Measurements from ENCODE around the gene MBTD1.
A peak's percentile ranks its signal among the peaks of the same experiment; 100 is the strongest.
"Not testable (repeated sequence)": the region's sequence is repeated elsewhere in the genome, so short reads cannot be mapped to it uniquely, and the experiment has no call there.

MBTD1 gene

GRCh38 chr17:51269991-51270390, 10.1 kb upstream of the MBTD1 start:
- peaks cover 48% of the 10 kb centered on the region for H3K36me3 ChIP-seq (ENCODE audit: insufficient read depth, low read length)

GRCh38 chr17:51264466-51264865, 4.6 kb upstream of the MBTD1 start:
- H3K9me3 ChIP-seq (replicated peaks; ENCODE audit: low read length); H3K4me1 ChIP-seq (ENCODE audit: control insufficient read depth, insufficient read depth, low read length): not testable (repeated sequence)

More at GRCh38 chr17:51269991-51270390, 10.1 kb upstream of the MBTD1 start:
- Histone ChIP-seq H3K4me3 (ENCODE audit: low read length) (no peak overlapping the region), H3K27me3 (ENCODE audit: control insufficient read depth, insufficient read depth, low read length) (no peaks in the 10 kb centered on the region), H3K9ac (ENCODE audit: low read depth, low read length) (no peak overlapping the region), H3K9me3 (replicated peaks; ENCODE audit: low read length) (no peaks in the 10 kb centered on the region), H3K4me1 (ENCODE audit: control insufficient read depth, insufficient read depth, low read length) (peaks cover 3% of the 10 kb centered on the region), H3K4me2 (ENCODE audit: low read length) (no peak overlapping the region)

DNA sequence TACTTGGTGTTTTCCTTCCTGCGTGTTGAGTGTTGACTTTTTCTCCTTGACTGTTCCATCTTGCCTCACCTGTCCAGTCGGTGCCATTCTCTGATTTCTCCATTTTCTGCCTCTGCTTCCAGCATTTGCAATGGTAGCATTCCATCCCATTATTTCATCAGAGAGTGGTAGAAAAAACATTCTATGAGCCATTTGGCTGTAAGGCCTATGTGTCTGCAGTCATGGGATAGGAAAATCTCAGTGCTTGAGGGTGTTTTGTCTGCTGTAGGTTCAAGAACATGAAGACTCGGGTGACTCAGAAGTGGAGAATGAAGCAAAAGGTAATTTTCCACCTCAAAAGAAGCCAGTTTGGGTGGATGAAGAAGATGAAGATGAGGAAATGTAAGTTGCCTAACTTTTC, 3.2 kb upstream of the MBTD1 start:
- no peaks in the 10 kb centered on the region for H3K27me3 ChIP-seq (ENCODE audit: control insufficient read depth, insufficient read depth, low read length)
- H3K4me1 ChIP-seq (ENCODE audit: control insufficient read depth, insufficient read depth, low read length): peaks cover 15% of the 10 kb centered on the region
- peaks cover 31% of the 10 kb centered on the region for H3K36me3 ChIP-seq (ENCODE audit: insufficient read depth, low read length)
- no peak overlapping the region for H3K4me3 ChIP-seq (ENCODE audit: low read length)
- H3K9ac ChIP-seq (ENCODE audit: low read depth, low read length): no peak overlapping the region
- H3K4me2 ChIP-seq (ENCODE audit: low read length): no peak overlapping the region
- no peaks in the 10 kb centered on the region for H3K9me3 ChIP-seq (replicated peaks; ENCODE audit: low read length)

More at GRCh38 chr17:51264466-51264865, 4.6 kb upstream of the MBTD1 start:
- H3K4me3 ChIP-seq (ENCODE audit: low read length); H3K27me3 ChIP-seq (ENCODE audit: control insufficient read depth, insufficient read depth, low read length); H3K4me2 ChIP-seq (ENCODE audit: low read length); H3K9ac ChIP-seq (ENCODE audit: low read depth, low read length): not testable (repeated sequence)
- peaks cover 43% of the 10 kb centered on the region for H3K36me3 ChIP-seq (ENCODE audit: insufficient read depth, low read length)

GRCh38 chr17:51261024-51261963, 1.4 kb upstream of the MBTD1 start:
- Histone ChIP-seq H3K4me1 (ENCODE audit: control insufficient read depth, insufficient read depth, low read length) (peaks cover 21% of the 10 kb centered on the region), H3K27me3 (ENCODE audit: control insufficient read depth, insufficient read depth, low read length) (no peaks in the 10 kb centered on the region), H3K4me3 (ENCODE audit: low read length) (peak overlapping the region; percentile 96), H3K9me3 (replicated peaks; ENCODE audit: low read length) (no peaks in the 10 kb centered on the region), H3K9ac (ENCODE audit: low read depth, low read length) (peak overlapping the region; percentile 98), H3K36me3 (ENCODE audit: insufficient read depth, low read length) (peaks cover 18% of the 10 kb centered on the region), H3K4me2 (ENCODE audit: low read length) (peak overlapping the region; percentile 93)

DNA sequence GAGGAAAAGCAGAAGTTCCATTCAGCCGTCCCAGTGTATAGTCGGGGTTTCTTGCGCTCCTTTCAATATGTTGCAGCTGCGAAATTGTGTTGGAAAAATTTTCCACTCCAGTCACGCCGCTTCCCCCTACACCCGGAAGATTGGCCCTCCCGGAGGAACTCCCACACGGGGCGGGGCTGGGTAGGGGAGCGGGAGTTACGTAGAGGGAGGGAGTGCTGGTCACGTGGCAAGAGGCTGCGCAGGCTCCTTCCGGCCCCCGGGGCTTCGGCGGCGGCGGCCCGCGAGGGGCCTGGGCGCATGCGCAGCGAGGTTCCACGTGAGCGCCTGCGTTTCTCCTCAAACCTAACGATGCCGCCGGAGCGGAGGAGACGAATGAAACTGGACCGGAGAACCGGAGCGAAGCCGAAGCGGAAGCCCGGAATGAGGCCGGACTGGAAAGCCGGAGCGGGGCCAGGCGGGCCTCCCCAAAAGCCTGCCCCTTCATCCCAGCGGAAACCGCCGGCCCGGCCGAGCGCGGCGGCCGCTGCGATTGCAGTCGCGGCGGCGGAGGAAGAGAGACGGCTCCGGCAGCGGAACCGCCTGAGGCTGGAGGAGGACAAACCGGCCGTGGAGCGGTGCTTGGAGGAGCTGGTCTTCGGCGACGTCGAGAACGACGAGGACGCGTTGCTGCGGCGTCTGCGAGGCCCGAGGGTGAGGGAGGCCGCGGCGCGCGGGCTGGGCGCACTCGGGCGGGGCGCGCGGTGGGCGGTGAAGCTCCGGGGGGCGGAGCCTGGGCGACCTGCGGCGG, 581 bp upstream of the MBTD1 start, which contains the start of gene UTP18:
UTP18 (plus strand) TSS at position 310 of the 787 bp plus-strand sequence; CDS start at position 349, 39 bp downstream.
- H3K36me3 ChIP-seq (ENCODE audit: insufficient read depth, low read length): peaks cover 12% of the 10 kb centered on the region
- peak within 1 kb of the TSS; percentile 96 for H3K4me3 ChIP-seq (ENCODE audit: low read length)
- H3K4me2 ChIP-seq (ENCODE audit: low read length): peak within 1 kb of the TSS; percentile 93
- no peaks in the 10 kb centered on the region for H3K27me3 ChIP-seq (ENCODE audit: control insufficient read depth, insufficient read depth, low read length)
- no peaks in the 10 kb centered on the region for H3K9me3 ChIP-seq (replicated peaks; ENCODE audit: low read length)
- H3K9ac ChIP-seq (ENCODE audit: low read depth, low read length): peak within 1 kb of the TSS; percentile 98
- peaks cover 21% of the 10 kb centered on the region for H3K4me1 ChIP-seq (ENCODE audit: control insufficient read depth, insufficient read depth, low read length)

DNA sequence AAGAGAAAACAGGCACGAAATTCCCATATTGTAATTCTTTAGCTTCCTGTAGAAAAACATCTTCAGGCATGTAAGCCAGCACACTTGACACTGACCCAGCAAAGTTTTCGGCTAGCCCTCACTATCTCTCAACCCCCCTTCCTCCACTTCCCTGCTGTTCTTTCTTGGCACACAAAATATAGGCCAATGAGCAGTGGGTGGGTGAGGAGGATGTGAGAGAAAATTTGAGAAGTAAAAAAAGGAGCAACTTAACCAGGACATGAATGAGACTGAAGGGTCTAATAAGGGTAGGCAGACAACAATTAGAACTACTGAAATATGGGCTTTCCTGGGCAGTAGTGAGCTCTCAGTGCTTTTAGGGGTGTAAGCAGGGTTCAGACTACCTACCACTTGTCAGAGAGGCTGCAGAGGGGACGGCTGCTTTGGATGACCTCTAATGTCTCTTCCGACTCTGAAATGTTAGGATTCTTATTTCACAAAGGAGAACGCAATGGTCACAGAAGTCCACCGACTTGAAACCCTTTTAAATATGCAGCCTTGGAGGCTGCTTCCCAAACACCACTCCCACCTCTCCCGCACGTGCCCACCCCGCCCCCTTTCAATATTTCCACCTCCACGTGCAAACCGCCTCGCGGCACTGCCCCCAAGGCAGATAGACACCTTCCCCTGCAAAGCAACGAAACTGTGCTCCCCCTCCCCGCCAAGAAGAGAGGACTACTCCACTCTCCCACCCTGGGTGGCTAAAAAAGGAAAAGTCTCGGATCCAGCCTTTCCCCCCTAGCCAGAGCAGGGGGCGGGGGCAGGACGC, 889 bp downstream of the MBTD1 start:
- Histone ChIP-seq H3K9ac (ENCODE audit: low read depth, low read length) (peak overlapping the region; percentile 98), H3K4me1 (ENCODE audit: control insufficient read depth, insufficient read depth, low read length) (peaks cover 21% of the 10 kb centered on the region)

DNA sequence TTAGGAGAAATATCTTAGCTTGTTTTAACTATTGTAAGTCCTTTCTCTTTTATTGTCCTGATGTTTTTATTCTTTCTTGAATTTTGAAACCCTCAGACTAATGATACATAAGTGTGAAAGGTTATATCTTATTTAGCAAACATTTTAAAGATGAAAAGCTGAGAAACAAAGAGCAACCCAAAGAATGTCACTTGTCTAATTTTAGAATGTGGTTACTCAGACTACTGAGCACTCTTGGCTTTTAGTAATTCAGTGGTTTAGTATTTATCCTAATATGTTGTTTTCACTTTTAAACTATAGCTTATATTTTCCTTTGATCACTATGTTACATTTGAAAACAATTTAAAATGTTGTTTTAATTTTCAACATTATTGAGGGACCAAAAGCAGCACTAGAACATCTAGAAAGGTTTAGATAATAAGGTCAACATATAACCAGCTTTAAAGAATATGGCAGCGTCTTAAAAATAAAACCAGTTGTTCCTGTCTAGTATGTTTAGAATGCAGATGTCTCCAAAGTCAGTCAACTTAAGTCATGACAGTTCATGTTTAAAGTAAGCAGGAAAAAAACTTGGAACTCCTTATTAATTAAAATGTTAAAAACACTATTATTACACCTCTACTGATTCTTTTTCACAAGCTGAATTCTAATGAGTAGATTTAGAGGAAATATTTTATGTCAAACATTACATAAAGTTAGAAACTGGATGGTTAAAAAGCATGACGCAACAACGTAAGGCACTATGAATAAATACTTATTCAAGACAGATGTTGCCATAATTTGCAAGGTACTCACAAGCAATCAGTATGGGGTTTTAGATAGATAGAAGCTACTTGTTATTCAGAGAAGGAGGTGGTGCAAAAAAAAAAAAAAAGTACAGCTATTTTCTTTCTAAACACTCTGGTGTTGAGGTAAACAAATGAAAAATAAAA, 2.4 kb downstream of the MBTD1 start:
- peaks cover 18% of the 10 kb centered on the region for H3K4me1 ChIP-seq (ENCODE audit: control insufficient read depth, insufficient read depth, low read length)

More for the DNA sequence above, 889 bp downstream of the MBTD1 start:
- Histone ChIP-seq H3K9me3 (replicated peaks; ENCODE audit: low read length) (no peaks in the 10 kb centered on the region), H3K36me3 (ENCODE audit: insufficient read depth, low read length) (peaks cover 11% of the 10 kb centered on the region), H3K27me3 (ENCODE audit: control insufficient read depth, insufficient read depth, low read length) (no peaks in the 10 kb centered on the region), H3K4me3 (ENCODE audit: low read length) (peak overlapping the region; percentile 96), H3K4me2 (ENCODE audit: low read length) (peak overlapping the region; percentile 93)

GRCh38 chr17:51256101-51256500, 3.7 kb downstream of the MBTD1 start:
- H3K36me3 ChIP-seq (ENCODE audit: insufficient read depth, low read length): peaks cover 12% of the 10 kb centered on the region
- H3K9ac ChIP-seq (ENCODE audit: low read depth, low read length): no peak overlapping the region
- H3K4me3 ChIP-seq (ENCODE audit: low read length): no peak overlapping the region
- H3K4me1 ChIP-seq (ENCODE audit: control insufficient read depth, insufficient read depth, low read length): peaks cover 24% of the 10 kb centered on the region
- no peaks in the 10 kb centered on the region for H3K27me3 ChIP-seq (ENCODE audit: control insufficient read depth, insufficient read depth, low read length)
- H3K9me3 ChIP-seq (replicated peaks; ENCODE audit: low read length): no peaks in the 10 kb centered on the region
- H3K4me2 ChIP-seq (ENCODE audit: low read length): no peak overlapping the region

More for the DNA sequence above, 2.4 kb downstream of the MBTD1 start:
- Histone ChIP-seq H3K36me3 (ENCODE audit: insufficient read depth, low read length) (peaks cover 8% of the 10 kb centered on the region), H3K27me3 (ENCODE audit: control insufficient read depth, insufficient read depth, low read length) (no peaks in the 10 kb centered on the region), H3K9me3 (replicated peaks; ENCODE audit: low read length) (no peaks in the 10 kb centered on the region), H3K4me2 (ENCODE audit: low read length) (peak overlapping the region; percentile 93), H3K9ac (ENCODE audit: low read depth, low read length) (peak overlapping the region; percentile 98), H3K4me3 (ENCODE audit: low read length) (peak overlapping the region; percentile 96)

GRCh38 chr17:51255673-51256072, 4.2 kb downstream of the MBTD1 start:
- H3K9ac ChIP-seq (ENCODE audit: low read depth, low read length): no peak overlapping the region

GRCh38 chr17:51251010-51251409, 8.8 kb downstream of the MBTD1 start:
- Histone ChIP-seq H3K4me3 (ENCODE audit: low read length) (no peak overlapping the region), H3K9ac (ENCODE audit: low read depth, low read length) (peak overlapping the region; percentile 8), H3K4me2 (ENCODE audit: low read length) (peak overlapping the region; percentile 6), H3K27me3 (ENCODE audit: control insufficient read depth, insufficient read depth, low read length) (no peaks in the 10 kb centered on the region), H3K36me3 (ENCODE audit: insufficient read depth, low read length) (peaks cover 12% of the 10 kb centered on the region), H3K9me3 (replicated peaks; ENCODE audit: low read length) (no peaks in the 10 kb centered on the region), H3K4me1 (ENCODE audit: control insufficient read depth, insufficient read depth, low read length) (peaks cover 17% of the 10 kb centered on the region)

More at GRCh38 chr17:51255673-51256072, 4.2 kb downstream of the MBTD1 start:
- H3K9me3 ChIP-seq (replicated peaks; ENCODE audit: low read length): no peaks in the 10 kb centered on the region
- H3K4me2 ChIP-seq (ENCODE audit: low read length): no peak overlapping the region
- peaks cover 12% of the 10 kb centered on the region for H3K36me3 ChIP-seq (ENCODE audit: insufficient read depth, low read length)
- H3K4me3 ChIP-seq (ENCODE audit: low read length): no peak overlapping the region
- H3K4me1 ChIP-seq (ENCODE audit: control insufficient read depth, insufficient read depth, low read length): peaks cover 29% of the 10 kb centered on the region
- no peaks in the 10 kb centered on the region for H3K27me3 ChIP-seq (ENCODE audit: control insufficient read depth, insufficient read depth, low read length)
